Endothelial cell of hepatic sinusoid (primary cell): ENCODE measurements around the gene MAFG.

Experiments
- in situ Hi-C: cut with HindIII; loops from 2 replicates; pipeline ENCODE4 v1.10.0; 2017; ENCODE audit warnings: low sequenced_read_pairs

Gene MAFG

GRCh38 chr17:81940538-81941483, 13.3 kb upstream of the MAFG start:
- in situ Hi-C loops, result no loop called here

- in situ Hi-C loops, result no loop called here
These were observed 12.4 kb upstream of the MAFG start for GRCh38 chr17:81939881-81940385.

- in situ Hi-C loops, result no loop called here
These were observed 11.7 kb upstream of the MAFG start for GRCh38 chr17:81939218-81939617.

GRCh38 chr17:81935709-81936084, 8.2 kb upstream of the MAFG start:
- in situ Hi-C loops, result no loop called here

GRCh38 chr17:81934850-81935708, 7.5 kb upstream of the MAFG start:
- in situ Hi-C loops, result no loop called here

- in situ Hi-C loops, result no loop called here
These were observed 6.7 kb upstream of the MAFG start for GRCh38 chr17:81934098-81934757.

- in situ Hi-C loops, result no loop called here
These were observed 5.7 kb upstream of the MAFG start for GRCh38 chr17:81933178-81933699.

GRCh38 chr17:81932333-81932983, 4.9 kb upstream of the MAFG start:
- in situ Hi-C loops, result no loop called here

GRCh38 chr17:81931557-81932332, 4.2 kb upstream of the MAFG start:
- in situ Hi-C loops, result no loop called here

GRCh38 chr17:81931189-81931556, 3.6 kb upstream of the MAFG start:
- in situ Hi-C loops, result no loop called here

GRCh38 chr17:81930142-81931125, 2.9 kb upstream of the MAFG start:
- in situ Hi-C loops, result no loop called here

- in situ Hi-C loops, result no loop called here
These were observed 2.0 kb upstream of the MAFG start for GRCh38 chr17:81929253-81930141.

- in situ Hi-C loops, result no loop called here
These were observed 1.2 kb upstream of the MAFG start for GRCh38 chr17:81928544-81929252.

GRCh38 chr17:81927152-81927652, 333 bp downstream of the MAFG start:
- in situ Hi-C loops, result no loop called here

- in situ Hi-C loops, result no loop called here
These were observed 934 bp downstream of the MAFG start for GRCh38 chr17:81926451-81927151.

- in situ Hi-C loops, result no loop called here
These were observed 1.6 kb downstream of the MAFG start for GRCh38 chr17:81925860-81926450.
